ENCODE data around the gene ANKRD16. TPM values are rescaled to one million over a fixed set of nuclear protein-coding genes. Genes with fewer than 3 reads are reported as not detected.

The ANKRD16 gene
- 1 to 10 TPM; 4.6 to 9.8 (median 7.2) TPM for total RNA-seq
- 1 to 10 TPM; 6.2 to 7.0 TPM for polyA plus RNA-seq
- total RNA-seq, result 6.5 reads per million, percentile 28 among the genes with 10 or more reads in this experiment

DNA sequence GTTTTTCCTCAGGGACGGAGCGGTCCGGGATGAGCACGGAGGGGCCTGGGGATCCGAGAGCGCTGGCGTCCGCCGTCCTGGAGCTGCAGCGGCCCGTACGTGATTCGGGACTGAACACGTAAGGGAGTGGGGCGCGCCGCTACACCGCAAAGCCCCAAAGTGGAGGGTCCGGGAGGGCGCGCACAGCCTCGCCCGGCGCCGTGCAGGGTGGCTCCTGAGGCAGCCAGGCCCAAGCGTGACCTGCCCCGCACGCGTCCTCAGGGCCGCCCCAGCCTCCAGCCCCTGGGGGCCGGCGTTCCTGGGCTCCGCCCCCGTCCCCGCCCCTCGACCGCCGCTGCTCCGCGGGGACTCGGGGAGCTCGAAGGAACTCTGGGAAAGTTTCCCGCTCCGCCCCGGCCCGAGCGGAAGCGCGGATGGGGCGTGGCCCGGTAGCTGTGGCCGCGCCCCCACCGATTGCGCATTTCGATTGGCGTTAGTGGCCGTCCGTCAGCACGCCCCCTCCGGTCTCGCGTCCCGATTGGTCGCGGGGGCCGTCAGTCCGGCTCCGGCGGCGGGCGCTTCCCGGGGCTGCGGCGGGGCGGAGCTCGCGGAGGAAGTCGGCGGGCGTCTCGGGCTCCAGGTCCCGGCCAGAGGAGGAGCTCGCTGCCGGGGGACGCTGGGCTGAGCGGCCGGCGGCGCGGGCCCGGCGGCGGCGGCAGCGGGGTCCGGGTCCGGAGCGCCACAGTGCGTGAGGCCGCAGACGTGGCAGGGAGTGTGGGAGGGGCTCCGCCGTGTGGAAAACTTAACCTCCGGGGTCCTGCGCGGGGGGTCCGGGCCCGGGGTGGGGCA lies at the start of gene ANKRD16, which contains the start of gene FBH1:
TSS of gene ANKRD16 (minus strand) at position 270 of the 828 bp plus-strand sequence. CDS start 539 bp downstream, outside the sequence.
TSS of gene FBH1 (plus strand) at position 620 of the 828 bp plus-strand sequence. CDS start at position 723, 103 bp downstream.
- peak within 1 kb of the TSS; percentile 81 for H3K27ac ChIP-seq (ENCODE audit: low read depth, low read length)
- peaks cover 34 to 64% (median 60%) of the 10 kb centered on the region in 7 donors for H3K4me1 Mint-ChIP-seq
- H3K36me3 Mint-ChIP-seq, result peaks cover 3 to 23% (median 8%) of the 10 kb centered on the region in 5 donors
- ChIA-PET CTCF (interaction anchor here (0.7 to 1.4 kb wide), 3 partner anchors 12 to 447 kb away, joined by 3 to 4 read pairs (median 3); no protein-coding TSS in a partner anchor), POLR2A (interaction anchor here (0.6 to 2.3 kb wide), 10 partner anchors 11 to 274 kb away, joined by 3 to 18 read pairs (median 3); partner anchors contain the start of genes GDI2 and TASOR2)
- H3K4me3 ChIP-seq (ENCODE audit: low read length), result peak within 1 kb of the TSS; percentile 70
- H3K9me3 ChIP-seq (ENCODE audit: control insufficient read depth in 2 of 3, low read length in 3 of 3), result no peaks in the 10 kb centered on the region
- ATAC-seq (peak; percentile 96), DNase-seq (peak; percentile 94 to 100 (median 96))
- peaks cover 0 to 14% (median 0%) of the 10 kb centered on the region in 3 experiments for H3K36me3 ChIP-seq (ENCODE audit: control insufficient read depth in 2 of 3, insufficient read depth in 3 of 3, low read length in 3 of 3)
- peak within 1 kb of the TSS; percentile 90 to 97 (median 94) for H3K4me3 Mint-ChIP-seq
- intact Hi-C loops (cut with micrococcal nuclease), result loop anchor here (1.0 to 10.0 kb wide), 11 partner anchors 77 to 1065 kb away; partner anchors contain the start of genes GDI2 (in 2 of the 2), IL15RA (in 2 of the 2), TASOR2 (in 2 of the 2) and AKR1E2 (in 1 of the 2)
- no peaks in the 10 kb centered on the region for H3K27me3 ChIP-seq (ENCODE audit: control insufficient read depth in 2 of 2, insufficient read depth in 2 of 2, low read length in 2 of 2)
- no peaks in the 10 kb centered on the region for H3K9me3 Mint-ChIP-seq
- peak within 1 kb of the TSS; percentile 80 to 94 (median 87) for H3K27ac Mint-ChIP-seq
- H3K4me1 ChIP-seq (ENCODE audit: control insufficient read depth in 2 of 2, insufficient read depth in 2 of 2, low read length in 2 of 2), result peaks cover 12% of the 10 kb centered on the region in 2 donors
- no peaks in the 10 kb centered on the region for H3K27me3 Mint-ChIP-seq

GRCh38 chr10:5938291-5938690 lies 48.6 kb upstream of the ANKRD16 start:
- no peaks in the 10 kb centered on the region for H3K27me3 ChIP-seq (ENCODE audit: control insufficient read depth in 2 of 2, insufficient read depth in 2 of 2, low read length in 2 of 2)
- Mint-ChIP-seq H3K27me3 (no peaks in the 10 kb centered on the region), H3K4me1 (peaks cover 0 to 3% (median 0%) of the 10 kb centered on the region in 7 donors), H3K27ac (peak overlapping the region in 4 of 9 donors; percentile 1 to 68 (median 22)), H3K4me3 (no peak overlapping the region), H3K36me3 (peaks cover 9 to 19% (median 13%) of the 10 kb centered on the region in 5 donors), H3K9me3 (peaks cover 0 to 1% (median 0%) of the 10 kb centered on the region in 11 donors)
- H3K4me3 ChIP-seq (ENCODE audit: low read length), result no peak overlapping the region
- H3K27ac ChIP-seq (ENCODE audit: low read depth, low read length), result no peak overlapping the region
- H3K9me3 ChIP-seq (ENCODE audit: control insufficient read depth in 2 of 3, low read length in 3 of 3), result no peaks in the 10 kb centered on the region
- ChIA-PET POLR2A (no interaction called here), CTCF (no interaction called here)
- DNase-seq (no peak), ATAC-seq (no peak)
- H3K36me3 ChIP-seq (ENCODE audit: control insufficient read depth in 2 of 3, insufficient read depth in 3 of 3, low read length in 3 of 3), result peaks cover 0 to 38% (median 0%) of the 10 kb centered on the region in 3 experiments
- no peaks in the 10 kb centered on the region for H3K4me1 ChIP-seq (ENCODE audit: control insufficient read depth in 2 of 2, insufficient read depth in 2 of 2, low read length in 2 of 2)
- intact Hi-C loops (cut with micrococcal nuclease), result no loop called here

DNA sequence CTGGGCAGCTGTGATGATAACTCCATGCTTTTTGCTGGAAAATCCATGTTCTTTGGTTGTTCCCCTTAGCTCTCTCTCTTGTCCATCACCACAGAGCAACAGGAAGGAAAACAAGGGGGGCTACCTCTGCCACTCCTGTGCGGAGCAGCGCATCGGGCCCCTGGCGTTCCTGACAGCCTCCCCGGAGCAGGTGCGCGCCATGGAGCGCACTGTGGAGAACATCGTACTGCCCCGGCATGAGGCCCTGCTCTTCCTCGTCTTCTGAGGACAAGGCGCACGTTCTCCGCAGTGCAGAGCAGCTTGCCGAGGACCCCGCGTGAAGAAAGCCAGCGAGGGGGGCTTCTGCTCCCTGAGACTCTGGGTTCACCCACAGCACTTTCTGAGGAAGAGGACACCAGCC lies 47.3 kb upstream of the ANKRD16 start:
- no peaks in the 10 kb centered on the region for H3K9me3 ChIP-seq (ENCODE audit: control insufficient read depth in 2 of 3, low read length in 3 of 3)
- ATAC-seq, result no peak
- H3K4me1 ChIP-seq (ENCODE audit: control insufficient read depth in 2 of 2, insufficient read depth in 2 of 2, low read length in 2 of 2), result no peaks in the 10 kb centered on the region
- no peak overlapping the region for H3K27ac ChIP-seq (ENCODE audit: low read depth, low read length)
- peaks cover 0 to 39% (median 0%) of the 10 kb centered on the region in 3 experiments for H3K36me3 ChIP-seq (ENCODE audit: control insufficient read depth in 2 of 3, insufficient read depth in 3 of 3, low read length in 3 of 3)
- Mint-ChIP-seq H3K4me3 (no peak overlapping the region), H3K27me3 (no peaks in the 10 kb centered on the region), H3K4me1 (peaks cover 0 to 3% (median 0%) of the 10 kb centered on the region in 7 donors), H3K36me3 (peaks cover 12 to 24% (median 19%) of the 10 kb centered on the region in 5 donors), H3K27ac (peak overlapping the region in 1 of 9 donors; percentile 8), H3K9me3 (peaks cover 0 to 1% (median 0%) of the 10 kb centered on the region in 11 donors)
- DNase-seq, result no peak
- POLR2A ChIA-PET, result no interaction called here
- CTCF ChIA-PET, result no interaction called here
- no peaks in the 10 kb centered on the region for H3K27me3 ChIP-seq (ENCODE audit: control insufficient read depth in 2 of 2, insufficient read depth in 2 of 2, low read length in 2 of 2)
- intact Hi-C loops (cut with micrococcal nuclease), result no loop called here
- no peak overlapping the region for H3K4me3 ChIP-seq (ENCODE audit: low read length)

DNA sequence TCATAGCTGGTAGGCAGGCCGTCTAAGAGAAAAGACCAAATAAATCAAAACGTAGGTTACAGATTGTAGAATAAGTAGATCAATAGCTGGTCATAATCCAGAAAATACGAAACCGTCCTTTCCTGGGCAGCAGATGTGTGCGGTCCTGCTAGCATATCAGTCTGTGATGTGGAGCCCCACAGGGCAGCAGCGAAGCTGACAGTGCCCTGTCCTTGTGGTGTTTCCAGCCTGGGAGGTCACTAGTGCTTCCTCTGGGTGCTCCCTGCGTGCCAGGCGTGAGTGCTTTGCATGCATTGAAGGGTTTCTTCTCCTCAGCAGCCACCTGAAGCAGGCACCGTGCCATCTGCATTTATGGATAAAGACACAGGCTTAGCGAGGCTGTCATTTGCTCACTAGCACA lies 45.9 kb upstream of the ANKRD16 start:
- Mint-ChIP-seq H3K4me3 (no peak overlapping the region), H3K9me3 (peaks cover 0 to 1% (median 0%) of the 10 kb centered on the region in 11 donors), H3K36me3 (peaks cover 12 to 29% (median 19%) of the 10 kb centered on the region in 5 donors), H3K4me1 (peaks cover 0 to 3% (median 0%) of the 10 kb centered on the region in 7 donors), H3K27ac (no peak overlapping the region), H3K27me3 (no peaks in the 10 kb centered on the region)
- CTCF ChIA-PET, result interaction anchor here (1.0 kb wide), 1 partner anchor 151 kb away, joined by 3 read pairs; no protein-coding TSS in a partner anchor
- no peak for ATAC-seq
- POLR2A ChIA-PET, result no interaction called here
- no peaks in the 10 kb centered on the region for H3K9me3 ChIP-seq (ENCODE audit: control insufficient read depth in 2 of 3, low read length in 3 of 3)
- no peaks in the 10 kb centered on the region for H3K27me3 ChIP-seq (ENCODE audit: control insufficient read depth in 2 of 2, insufficient read depth in 2 of 2, low read length in 2 of 2)
- no peak overlapping the region for H3K27ac ChIP-seq (ENCODE audit: low read depth, low read length)
- no peaks in the 10 kb centered on the region for H3K4me1 ChIP-seq (ENCODE audit: control insufficient read depth in 2 of 2, insufficient read depth in 2 of 2, low read length in 2 of 2)
- intact Hi-C loops (cut with micrococcal nuclease), result no loop called here
- DNase-seq, result no peak
- peaks cover 0 to 51% (median 0%) of the 10 kb centered on the region in 3 experiments for H3K36me3 ChIP-seq (ENCODE audit: control insufficient read depth in 2 of 3, insufficient read depth in 3 of 3, low read length in 3 of 3)
- no peak overlapping the region for H3K4me3 ChIP-seq (ENCODE audit: low read length)

GRCh38 chr10:5933909-5934546 lies 44.3 kb upstream of the ANKRD16 start:
- DNase-seq (no peak), ATAC-seq (no peak)
- Mint-ChIP-seq H3K36me3 (peaks cover 12 to 44% (median 19%) of the 10 kb centered on the region in 5 donors), H3K4me3 (no peak overlapping the region), H3K4me1 (peaks cover 0 to 3% (median 0%) of the 10 kb centered on the region in 7 donors), H3K9me3 (peaks cover 0 to 1% (median 0%) of the 10 kb centered on the region in 11 donors), H3K27ac (peak overlapping the region in 1 of 9 donors; percentile 21), H3K27me3 (no peaks in the 10 kb centered on the region)
- Histone ChIP-seq H3K4me3 (ENCODE audit: low read length) (no peak overlapping the region), H3K27ac (ENCODE audit: low read depth, low read length) (no peak overlapping the region), H3K27me3 (ENCODE audit: control insufficient read depth in 2 of 2, insufficient read depth in 2 of 2, low read length in 2 of 2) (no peaks in the 10 kb centered on the region), H3K4me1 (ENCODE audit: control insufficient read depth in 2 of 2, insufficient read depth in 2 of 2, low read length in 2 of 2) (no peaks in the 10 kb centered on the region), H3K36me3 (ENCODE audit: control insufficient read depth in 2 of 3, insufficient read depth in 3 of 3, low read length in 3 of 3) (peaks cover 0 to 67% (median 0%) of the 10 kb centered on the region in 3 experiments), H3K9me3 (ENCODE audit: control insufficient read depth in 2 of 3, low read length in 3 of 3) (no peaks in the 10 kb centered on the region)
- ChIA-PET CTCF (no interaction called here), POLR2A (interaction anchor here (0.6 to 0.8 kb wide), 3 partner anchors 139 to 1102 kb away, joined by 3 read pairs; no protein-coding TSS in a partner anchor)
- intact Hi-C loops (cut with micrococcal nuclease), result loop anchor here in 1 of 2 donors (5.0 kb wide), 1 partner anchor 43 kb away; the partner anchor contains the start of gene IL15RA

DNA sequence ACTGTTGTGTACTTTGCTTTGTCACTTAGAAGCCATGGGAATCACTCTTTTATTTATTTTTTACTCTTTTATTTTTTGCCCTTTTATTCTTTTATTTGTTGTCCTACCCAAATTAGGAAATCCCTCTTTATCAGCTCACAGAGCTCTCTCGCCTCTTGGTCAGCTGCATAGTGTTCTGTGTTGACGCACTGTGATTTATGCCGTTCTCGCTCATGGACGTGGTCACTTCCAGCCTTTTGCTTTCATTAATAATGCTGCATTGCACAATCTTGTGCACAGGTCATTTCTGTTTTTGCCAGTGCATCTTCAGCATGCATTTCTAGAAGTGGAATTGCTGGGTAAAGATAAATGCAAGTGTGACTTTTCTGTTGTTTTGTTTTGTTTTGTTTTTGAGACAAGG lies 42.7 kb upstream of the ANKRD16 start:
- Histone ChIP-seq H3K4me1 (ENCODE audit: control insufficient read depth in 2 of 2, insufficient read depth in 2 of 2, low read length in 2 of 2) (no peaks in the 10 kb centered on the region), H3K4me3 (ENCODE audit: low read length) (no peak overlapping the region), H3K27ac (ENCODE audit: low read depth, low read length) (no peak overlapping the region), H3K36me3 (ENCODE audit: control insufficient read depth in 2 of 3, insufficient read depth in 3 of 3, low read length in 3 of 3) (peaks cover 0 to 67% (median 0%) of the 10 kb centered on the region in 3 experiments), H3K9me3 (ENCODE audit: control insufficient read depth in 2 of 3, low read length in 3 of 3) (no peaks in the 10 kb centered on the region), H3K27me3 (ENCODE audit: control insufficient read depth in 2 of 2, insufficient read depth in 2 of 2, low read length in 2 of 2) (no peaks in the 10 kb centered on the region)
- intact Hi-C loops (cut with micrococcal nuclease), result loop anchor here in 1 of 2 donors (5.0 kb wide), 1 partner anchor 45 kb away; the partner anchor contains the start of gene IL15RA
- ChIA-PET POLR2A (no interaction called here), CTCF (no interaction called here)
- no peak for ATAC-seq
- Mint-ChIP-seq H3K27ac (peak overlapping the region in 3 of 9 donors; percentile 41 to 76 (median 43)), H3K27me3 (no peaks in the 10 kb centered on the region), H3K36me3 (peaks cover 0 to 51% (median 16%) of the 10 kb centered on the region in 5 donors), H3K4me3 (no peak overlapping the region), H3K9me3 (no peaks in the 10 kb centered on the region), H3K4me1 (peaks cover 0 to 3% (median 0%) of the 10 kb centered on the region in 7 donors)
- no peak for DNase-seq

Data from naive thymus-derived CD4-positive, alpha-beta T cell (primary cell).